ENCODE results near the gene CNTNAP4. TPM values are rescaled to one million over a fixed set of nuclear protein-coding genes. Genes with fewer than 3 reads are reported as not detected.

The CNTNAP4 gene
- total RNA-seq, 1 experiment from 2014 or later = not detected

DNA sequence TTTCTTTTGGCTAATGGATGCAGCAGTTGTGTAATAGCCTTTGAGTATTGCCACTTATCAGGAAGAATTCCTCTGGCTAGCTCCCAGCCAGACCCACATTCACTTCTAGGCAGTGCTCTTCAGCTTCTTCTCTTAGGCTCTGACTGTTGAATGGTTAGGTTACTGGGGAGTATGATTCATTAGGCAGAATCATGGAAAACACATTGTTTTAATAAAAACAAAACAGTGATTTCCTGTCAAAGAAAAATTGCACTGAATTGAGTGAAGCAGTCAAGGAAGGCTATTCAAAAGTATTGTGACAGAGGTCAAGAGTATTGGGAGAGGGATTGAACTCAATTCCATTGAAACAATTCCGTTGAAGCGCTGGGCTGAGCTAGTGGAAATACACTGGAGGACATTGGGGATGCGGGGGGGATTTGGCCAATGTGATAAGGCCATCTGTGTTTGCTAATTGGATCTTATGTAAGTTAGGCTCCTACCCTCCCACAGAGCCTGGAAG is 68.0 kb downstream of the CNTNAP4 start:
- Mint-ChIP-seq H3K27me3 (ENCODE audit: low read depth) (no peaks in the 10 kb centered on the region), H3K4me3 (no peak overlapping the region), H3K27ac (no peak overlapping the region), H3K4me1 (peaks cover under 1% of the 10 kb centered on the region; the same call in 1 of the 2 replicates), H3K36me3 (peaks cover 18% of the 10 kb centered on the region), H3K9me3 (peaks cover 49% of the 10 kb centered on the region)
- ChIA-PET POLR2A (no interaction called here), CTCF (no interaction called here)
- no peak for TF ChIP-seq SOX15 (CRISPR knock-in tag; IDR thresholded peaks at IDR 0.05)
- no peak for TF ChIP-seq ZNF263 (CRISPR knock-in tag; IDR thresholded peaks at IDR 0.05; ENCODE audit: low read depth)
- no peak for TF ChIP-seq GTF2I (CRISPR knock-in tag; conservative IDR thresholded peaks at IDR 0.05)
- TF ChIP-seq, protein P1, sequence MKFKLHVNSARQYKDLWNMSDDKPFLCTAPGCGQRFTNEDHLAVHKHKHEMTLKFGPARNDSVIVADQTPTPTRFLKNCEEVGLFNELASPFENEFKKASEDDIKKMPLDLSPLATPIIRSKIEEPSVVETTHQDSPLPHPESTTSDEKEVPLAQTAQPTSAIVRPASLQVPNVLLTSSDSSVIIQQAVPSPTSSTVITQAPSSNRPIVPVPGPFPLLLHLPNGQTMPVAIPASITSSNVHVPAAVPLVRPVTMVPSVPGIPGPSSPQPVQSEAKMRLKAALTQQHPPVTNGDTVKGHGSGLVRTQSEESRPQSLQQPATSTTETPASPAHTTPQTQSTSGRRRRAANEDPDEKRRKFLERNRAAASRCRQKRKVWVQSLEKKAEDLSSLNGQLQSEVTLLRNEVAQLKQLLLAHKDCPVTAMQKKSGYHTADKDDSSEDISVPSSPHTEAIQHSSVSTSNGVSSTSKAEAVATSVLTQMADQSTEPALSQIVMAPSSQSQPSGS (CRISPR knock-in tag; IDR thresholded peaks at IDR 0.05; ENCODE audit: borderline replicate concordance, low read depth) = no peak
- TF ChIP-seq FOXP1 (CRISPR knock-in tag; IDR thresholded peaks at IDR 0.05; ENCODE audit: borderline replicate concordance) = no peak
- TF ChIP-seq FOXK1 (CRISPR knock-in tag; IDR thresholded peaks at IDR 0.05) = no peak
- TF ChIP-seq SMAD3 (CRISPR knock-in tag; IDR thresholded peaks at IDR 0.05; ENCODE audit: borderline replicate concordance) = no peak
- TF ChIP-seq, protein P2, sequence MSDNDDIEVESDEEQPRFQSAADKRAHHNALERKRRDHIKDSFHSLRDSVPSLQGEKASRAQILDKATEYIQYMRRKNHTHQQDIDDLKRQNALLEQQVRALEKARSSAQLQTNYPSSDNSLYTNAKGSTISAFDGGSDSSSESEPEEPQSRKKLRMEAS (CRISPR knock-in tag; IDR thresholded peaks at IDR 0.05) = no peak
- TF ChIP-seq IRF1 (CRISPR knock-in tag; IDR thresholded peaks at IDR 0.05) = no peak
- no peak for TF ChIP-seq ZNF416 (CRISPR knock-in tag; IDR thresholded peaks at IDR 0.05)
- no peak for TF ChIP-seq NR1H2 (CRISPR knock-in tag; IDR thresholded peaks at IDR 0.05)
- no peak for TF ChIP-seq AFF4 (CRISPR knock-in tag; IDR thresholded peaks at IDR 0.05; ENCODE audit: borderline replicate concordance)
- no peak for TF ChIP-seq ZBTB21 (CRISPR knock-in tag; IDR thresholded peaks at IDR 0.05; ENCODE audit: borderline replicate concordance)
- TF ChIP-seq ZNF219 (CRISPR knock-in tag; IDR thresholded peaks at IDR 0.05; ENCODE audit: borderline replicate concordance) = no peak
- no peak for TF ChIP-seq GABPB1 (CRISPR knock-in tag; IDR thresholded peaks at IDR 0.05)
- no peak for TF ChIP-seq ATF1 (CRISPR knock-in tag; IDR thresholded peaks at IDR 0.05)
- TF ChIP-seq RELA (CRISPR knock-in tag; IDR thresholded peaks at IDR 0.05; ENCODE audit: borderline replicate concordance) = no peak
- no peak for TF ChIP-seq ZNF512 (CRISPR knock-in tag; IDR thresholded peaks at IDR 0.05; ENCODE audit: borderline replicate concordance)
- TF ChIP-seq ESRRA (CRISPR knock-in tag; IDR thresholded peaks at IDR 0.05; ENCODE audit: borderline replicate concordance) = no peak
- no peak for TF ChIP-seq JAZF1 (CRISPR knock-in tag; IDR thresholded peaks at IDR 0.05)
- no peak for DNase-seq (ENCODE audit: low spot score)
- ATAC-seq = no peak

Measured in WTC11 (cell line).